WERI-Rb-1 (cell line): ENCODE measurements around the gene TENM3.

Source experiments
- DNase-seq: peaks from one replicate; pipeline ENCODE4 v3.0.0-alpha.2; 2020
- H3K27ac ChIP-seq: fragments of 250-450 bp; sonication (Bioruptor Pico); 2 replicates; pipeline ENCODE4 v1.5.1; 2020; ENCODE audit warnings: mild to moderate bottlenecking, moderate library complexity
- H3K27me3 ChIP-seq: fragments of 250-450 bp; sonication (Bioruptor Pico); 2 replicates; pipeline ENCODE4 v1.5.1; 2021; ENCODE audit warnings: mild to moderate bottlenecking, low read depth, moderate library complexity; ENCODE audit not compliant: insufficient read depth, severe bottlenecking
- H3K36me3 ChIP-seq: fragments of 250-450 bp; sonication (Bioruptor Pico); 2 replicates; pipeline ENCODE4 v1.5.1; 2020; ENCODE audit warnings: mild to moderate bottlenecking, moderate library complexity
- H3K4me3 ChIP-seq: 2 replicates; pipeline ENCODE4 v1.5.1; 2011; ENCODE audit warnings: low read depth, mild to moderate bottlenecking, control low read depth, low read length
- H3K9me3 ChIP-seq: fragments of 250-450 bp; sonication (Bioruptor Pico); 2 replicates; pipeline ENCODE4 v1.5.1; 2021; ENCODE audit warnings: mild to moderate bottlenecking, moderate library complexity; ENCODE audit not compliant: severe bottlenecking
- TF ChIP-seq, protein P1 (sequence below): IDR thresholded peaks from 2 replicates; pipeline ENCODE4 v1.5.1; 2011; ENCODE audit warnings: low read depth, mild to moderate bottlenecking, control low read depth, inconsistent platforms, low read length

TENM3 gene

DNA sequence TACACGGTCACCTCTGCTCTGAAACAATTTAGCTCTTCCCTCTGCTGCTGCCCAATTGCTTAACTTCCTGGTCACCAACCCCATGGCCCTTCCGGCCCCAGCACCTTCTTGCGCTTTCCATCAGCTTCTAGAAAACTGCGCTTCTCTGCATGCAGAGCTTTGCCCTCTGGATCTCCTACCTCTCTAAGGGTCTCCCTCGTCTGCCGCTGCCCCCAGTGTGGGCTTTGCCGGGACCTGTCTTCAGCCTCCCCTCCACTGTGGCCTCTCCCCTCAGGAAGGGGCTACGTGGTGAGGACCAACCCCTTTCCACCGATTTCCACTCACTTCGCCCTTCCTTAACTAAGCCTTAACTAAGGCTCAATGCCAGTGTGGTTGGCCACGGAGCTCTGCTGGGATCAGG is 579.4 kb downstream of the TENM3 start:
- Histone ChIP-seq H3K36me3 (no peaks in the 10 kb centered on the region), H3K27ac (no peak overlapping the region), H3K4me3 (no peak overlapping the region), H3K27me3 (no peaks in the 10 kb centered on the region), H3K9me3 (no peaks in the 10 kb centered on the region)
- DNase-seq, result no peak
- TF ChIP-seq, protein P1, sequence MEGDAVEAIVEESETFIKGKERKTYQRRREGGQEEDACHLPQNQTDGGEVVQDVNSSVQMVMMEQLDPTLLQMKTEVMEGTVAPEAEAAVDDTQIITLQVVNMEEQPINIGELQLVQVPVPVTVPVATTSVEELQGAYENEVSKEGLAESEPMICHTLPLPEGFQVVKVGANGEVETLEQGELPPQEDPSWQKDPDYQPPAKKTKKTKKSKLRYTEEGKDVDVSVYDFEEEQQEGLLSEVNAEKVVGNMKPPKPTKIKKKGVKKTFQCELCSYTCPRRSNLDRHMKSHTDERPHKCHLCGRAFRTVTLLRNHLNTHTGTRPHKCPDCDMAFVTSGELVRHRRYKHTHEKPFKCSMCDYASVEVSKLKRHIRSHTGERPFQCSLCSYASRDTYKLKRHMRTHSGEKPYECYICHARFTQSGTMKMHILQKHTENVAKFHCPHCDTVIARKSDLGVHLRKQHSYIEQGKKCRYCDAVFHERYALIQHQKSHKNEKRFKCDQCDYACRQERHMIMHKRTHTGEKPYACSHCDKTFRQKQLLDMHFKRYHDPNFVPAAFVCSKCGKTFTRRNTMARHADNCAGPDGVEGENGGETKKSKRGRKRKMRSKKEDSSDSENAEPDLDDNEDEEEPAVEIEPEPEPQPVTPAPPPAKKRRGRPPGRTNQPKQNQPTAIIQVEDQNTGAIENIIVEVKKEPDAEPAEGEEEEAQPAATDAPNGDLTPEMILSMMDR, result no peak

DNA sequence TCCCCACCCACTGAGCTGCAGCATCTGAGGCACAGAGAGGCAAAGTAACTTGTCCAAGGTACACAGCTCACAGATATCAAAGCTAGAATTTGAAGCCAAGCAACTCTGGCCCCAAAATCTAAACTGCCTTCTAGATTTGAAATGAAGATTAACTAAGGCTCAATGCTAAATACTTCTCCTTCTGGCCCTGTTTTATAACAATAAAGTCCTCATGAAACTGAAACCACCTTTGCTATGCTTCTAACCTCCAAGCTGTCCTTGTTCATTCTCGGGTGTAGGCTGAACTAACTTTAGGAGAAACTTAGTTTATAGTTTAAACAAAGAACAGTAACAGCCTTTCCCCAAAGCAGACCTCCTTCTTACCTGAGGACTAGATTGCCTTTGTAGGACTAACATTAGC is 580.4 kb downstream of the TENM3 start:
- Histone ChIP-seq H3K27me3 (no peaks in the 10 kb centered on the region), H3K4me3 (no peak overlapping the region), H3K27ac (no peak overlapping the region), H3K9me3 (no peaks in the 10 kb centered on the region), H3K36me3 (no peaks in the 10 kb centered on the region)
- no peak for DNase-seq
- TF ChIP-seq, protein P1, result no peak

DNA sequence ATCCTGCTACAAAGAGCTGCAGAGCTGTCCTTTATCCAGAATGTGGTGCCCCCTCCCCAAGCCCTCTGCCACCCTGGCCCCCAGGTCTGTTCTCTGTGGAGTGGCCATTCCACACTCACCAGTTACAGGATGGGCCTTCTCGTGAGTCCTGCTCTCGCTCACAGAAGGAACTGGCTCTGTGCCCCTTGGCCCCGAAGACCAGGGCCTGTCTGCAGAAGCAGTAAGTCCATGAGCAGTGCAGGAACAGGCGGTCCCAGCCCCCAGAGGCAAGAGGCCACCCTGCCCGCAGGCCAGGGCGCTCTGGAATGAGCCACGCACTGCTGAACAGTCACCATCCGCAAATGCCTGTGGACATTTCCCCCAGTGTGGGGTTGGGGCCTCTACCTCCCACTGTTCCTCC is 581.8 kb downstream of the TENM3 start:
- Histone ChIP-seq H3K27me3 (no peaks in the 10 kb centered on the region), H3K27ac (no peak overlapping the region)
- TF ChIP-seq, protein P1, result no peak

DNA sequence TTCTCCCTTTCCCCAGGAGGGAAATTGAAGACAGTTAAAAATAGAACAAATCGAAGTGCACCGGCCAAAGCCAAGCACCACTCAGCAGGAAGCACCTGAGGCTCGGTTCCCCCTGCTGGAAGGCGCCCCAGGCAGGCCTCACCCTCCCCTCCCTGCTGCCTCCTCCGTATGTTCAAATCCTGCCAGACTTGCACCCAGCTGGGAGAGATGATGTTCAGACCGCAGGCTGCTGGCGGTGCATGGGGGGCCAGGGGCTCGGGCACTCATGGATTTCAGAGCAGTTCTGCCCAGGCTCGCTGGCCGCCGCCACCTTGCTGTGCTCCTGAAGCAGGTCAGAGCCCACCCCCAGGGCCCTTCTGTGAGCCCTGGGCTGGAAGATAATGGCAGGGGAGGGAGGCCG is 582.6 kb downstream of the TENM3 start:
- TF ChIP-seq, protein P1, result no peak

More for the DNA sequence above, 581.8 kb downstream of the TENM3 start:
- Histone ChIP-seq H3K4me3 (no peak overlapping the region), H3K36me3 (no peaks in the 10 kb centered on the region), H3K9me3 (no peaks in the 10 kb centered on the region)
- DNase-seq, result no peak

DNA sequence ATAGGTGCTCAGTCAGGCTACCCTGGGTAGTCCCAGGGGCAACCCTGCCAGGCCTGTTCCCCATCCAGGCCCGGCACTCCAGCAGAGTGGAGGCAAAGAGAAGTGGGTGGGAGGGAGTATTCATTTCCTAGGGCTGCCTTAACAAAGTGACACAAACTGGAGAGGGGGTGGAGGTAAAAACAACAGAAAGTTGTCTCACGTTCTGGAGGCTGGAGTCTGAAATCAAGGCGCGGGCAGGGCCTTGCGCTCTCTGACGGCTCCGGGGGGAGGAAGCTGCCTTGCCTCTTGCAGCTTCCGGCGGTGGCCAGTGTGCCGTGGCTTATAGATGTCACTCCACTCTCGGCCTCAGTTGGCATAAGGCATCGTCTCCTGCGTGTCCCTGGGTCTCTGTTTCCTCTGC is 583.2 kb downstream of the TENM3 start:
- no peaks in the 10 kb centered on the region for H3K36me3 ChIP-seq
- H3K4me3 ChIP-seq, result no peak overlapping the region
- H3K9me3 ChIP-seq, result no peaks in the 10 kb centered on the region
- H3K27me3 ChIP-seq, result no peaks in the 10 kb centered on the region
- H3K27ac ChIP-seq, result no peak overlapping the region
- peak; percentile 55 for DNase-seq
- TF ChIP-seq, protein P1, result no peak

More for the DNA sequence above, 582.6 kb downstream of the TENM3 start:
- H3K27ac ChIP-seq, result no peak overlapping the region
- H3K9me3 ChIP-seq, result no peaks in the 10 kb centered on the region
- H3K4me3 ChIP-seq, result no peak overlapping the region
- H3K36me3 ChIP-seq, result no peaks in the 10 kb centered on the region
- H3K27me3 ChIP-seq, result no peaks in the 10 kb centered on the region
- no peak for DNase-seq

DNA sequence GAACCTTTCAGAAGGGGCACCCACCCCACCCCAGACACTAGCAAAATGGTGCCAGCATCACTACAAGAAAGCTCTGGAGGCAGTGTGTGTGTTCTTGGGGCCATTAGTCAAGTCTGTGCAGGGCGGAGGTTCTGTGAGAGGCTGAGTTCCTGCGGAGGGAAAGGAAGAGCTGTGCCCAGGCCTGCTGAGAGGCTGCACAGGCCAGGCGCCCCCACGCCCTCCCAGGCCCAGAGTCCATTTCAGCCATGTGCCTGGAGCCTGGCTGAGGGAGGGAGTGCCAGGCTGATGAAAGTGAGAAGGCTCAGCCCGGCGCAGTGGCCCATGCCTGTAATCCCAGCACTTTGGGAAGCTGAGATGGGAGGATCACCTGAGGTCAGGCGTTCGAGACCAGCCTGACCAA is 584.0 kb downstream of the TENM3 start:
- Histone ChIP-seq H3K27me3 (no peaks in the 10 kb centered on the region), H3K36me3 (no peaks in the 10 kb centered on the region), H3K27ac (no peak overlapping the region), H3K9me3 (no peaks in the 10 kb centered on the region), H3K4me3 (no peak overlapping the region)
- no peak for DNase-seq
- TF ChIP-seq, protein P1, result no peak
